ENCODE results near the gene PPM1G.
"Not testable (repeated sequence)": the region's sequence is repeated elsewhere in the genome, so short reads cannot be mapped to it uniquely, and the experiment has no call there.

The PPM1G gene, protein sequence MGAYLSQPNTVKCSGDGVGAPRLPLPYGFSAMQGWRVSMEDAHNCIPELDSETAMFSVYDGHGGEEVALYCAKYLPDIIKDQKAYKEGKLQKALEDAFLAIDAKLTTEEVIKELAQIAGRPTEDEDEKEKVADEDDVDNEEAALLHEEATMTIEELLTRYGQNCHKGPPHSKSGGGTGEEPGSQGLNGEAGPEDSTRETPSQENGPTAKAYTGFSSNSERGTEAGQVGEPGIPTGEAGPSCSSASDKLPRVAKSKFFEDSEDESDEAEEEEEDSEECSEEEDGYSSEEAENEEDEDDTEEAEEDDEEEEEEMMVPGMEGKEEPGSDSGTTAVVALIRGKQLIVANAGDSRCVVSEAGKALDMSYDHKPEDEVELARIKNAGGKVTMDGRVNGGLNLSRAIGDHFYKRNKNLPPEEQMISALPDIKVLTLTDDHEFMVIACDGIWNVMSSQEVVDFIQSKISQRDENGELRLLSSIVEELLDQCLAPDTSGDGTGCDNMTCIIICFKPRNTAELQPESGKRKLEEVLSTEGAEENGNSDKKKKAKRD

DNA sequence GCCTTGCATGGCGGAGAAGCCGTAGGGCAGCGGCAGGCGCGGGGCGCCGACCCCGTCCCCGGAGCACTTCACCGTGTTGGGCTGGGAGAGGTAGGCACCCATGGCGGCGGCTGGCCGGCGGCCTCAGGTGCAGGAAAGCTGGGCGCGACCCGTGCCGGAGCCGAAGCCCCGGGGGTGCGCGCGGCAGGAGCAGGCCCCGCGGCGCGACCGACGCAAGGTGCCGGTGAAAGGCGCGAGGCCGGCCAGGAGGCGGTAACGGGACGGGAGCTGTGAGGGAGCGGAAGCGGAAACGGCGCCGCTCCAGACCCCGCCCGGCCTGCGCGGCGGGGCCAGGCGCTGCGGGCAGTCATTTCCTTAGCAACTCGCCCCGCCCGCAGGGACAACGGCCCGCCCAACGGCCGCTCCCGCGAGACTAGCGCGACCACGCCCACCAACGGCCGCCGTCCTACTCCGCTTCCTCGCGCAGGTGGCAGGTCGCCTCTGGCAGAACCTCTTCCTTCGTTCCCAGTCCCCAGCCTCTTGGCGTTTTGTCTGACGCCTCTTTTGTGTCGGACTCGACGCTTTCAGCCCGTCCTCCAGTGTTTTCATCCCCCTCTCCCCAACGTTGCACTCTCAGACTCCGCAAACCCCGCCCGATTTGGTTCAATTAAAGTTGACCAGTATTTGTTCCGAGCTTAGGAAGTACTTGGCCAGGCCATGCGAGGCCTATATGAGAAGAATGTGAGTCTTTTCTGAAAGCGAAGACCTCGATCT, at the start of gene PPM1G:
TSS of gene PPM1G (minus strand) at position 271 of the 753 bp plus-strand sequence. CDS start at position 102, 169 bp downstream.
- peak; percentile 94 to 95 for DNase-seq (ENCODE audit: low read depth in 2 of 2)

DNA sequence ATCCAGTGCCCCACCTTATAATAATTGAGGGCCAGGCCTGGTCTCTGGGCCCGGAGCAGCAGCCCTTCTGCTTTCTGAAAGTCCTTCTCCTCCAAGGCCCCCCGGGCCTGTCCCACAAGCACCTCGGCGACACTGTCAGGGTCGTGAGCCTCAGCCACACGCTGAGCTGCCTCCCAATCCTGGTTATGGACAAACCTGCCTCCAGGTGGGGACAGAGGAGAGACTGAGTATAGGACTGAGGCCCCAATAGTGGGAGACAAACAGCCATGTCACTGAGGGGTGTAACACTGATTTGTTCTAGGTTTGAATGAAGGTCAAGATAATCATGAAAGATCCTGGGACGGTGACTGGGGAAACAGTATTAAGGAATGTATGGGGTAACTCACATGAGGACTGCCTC, 44.6 kb upstream of the PPM1G start:
- no peak for DNase-seq (ENCODE audit: low read depth in 2 of 2)

DNA sequence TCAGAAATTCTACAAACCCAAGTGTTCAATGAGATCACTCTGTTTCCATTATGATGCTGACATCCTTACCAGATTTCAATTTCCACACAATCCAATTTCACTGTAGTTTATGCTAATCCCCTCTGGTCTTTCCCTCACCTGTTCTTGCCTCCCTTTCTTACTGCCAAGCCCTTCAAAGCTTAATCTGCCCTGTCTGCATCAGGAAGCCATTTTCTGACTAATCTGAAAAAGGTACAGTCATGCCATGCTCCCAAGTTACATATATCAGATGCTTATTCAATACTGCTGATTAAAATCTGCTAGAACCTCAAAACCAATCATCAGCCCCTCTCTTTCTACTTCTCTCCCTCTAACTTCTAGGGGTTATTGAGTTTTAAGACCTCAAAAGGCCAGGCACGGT, 41.7 kb upstream of the PPM1G start:
- no peak for DNase-seq (ENCODE audit: low read depth in 2 of 2)

DNA sequence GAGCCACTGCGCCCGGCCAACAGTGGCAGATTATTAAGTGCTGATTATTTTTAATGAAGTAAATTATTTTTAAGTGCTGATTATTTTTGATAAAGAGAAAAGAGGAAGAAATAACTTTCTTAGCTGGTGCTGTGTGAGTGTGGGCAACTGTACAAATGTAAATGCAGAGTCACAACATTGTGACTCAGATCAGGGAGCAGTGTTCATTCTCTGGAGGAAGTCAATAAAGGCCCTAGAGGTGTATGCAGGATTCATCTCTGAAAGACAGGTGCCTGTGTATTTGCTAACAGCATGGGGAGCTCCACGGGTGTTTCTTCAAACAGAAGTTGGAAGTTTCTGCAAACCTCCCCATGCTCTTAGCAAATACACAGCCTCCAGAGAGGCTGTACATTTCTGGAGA, 39.0 kb upstream of the PPM1G start:
- DNase-seq (ENCODE audit: low read depth in 2 of 2), result no peak

DNA sequence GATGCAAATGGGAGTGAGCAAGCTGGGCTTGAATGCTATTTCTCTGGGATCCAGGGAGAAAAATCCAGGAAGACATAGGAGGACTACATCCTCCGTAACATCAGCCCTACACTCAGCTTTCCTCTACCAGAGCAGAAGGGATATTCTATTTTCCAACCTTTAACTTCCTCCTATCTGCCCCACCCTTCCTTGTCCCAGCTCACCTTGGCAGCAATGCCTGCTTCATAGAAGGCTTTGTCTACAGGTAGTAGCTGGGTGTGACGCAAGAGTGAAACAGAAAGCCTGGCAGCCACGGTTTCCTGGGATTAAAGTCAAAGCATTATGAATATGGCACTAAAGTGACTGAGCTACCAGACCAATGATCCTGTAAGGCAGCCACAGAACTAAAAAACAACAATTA, 36.7 kb upstream of the PPM1G start:
- no peak for DNase-seq (ENCODE audit: low read depth in 2 of 2)

DNA sequence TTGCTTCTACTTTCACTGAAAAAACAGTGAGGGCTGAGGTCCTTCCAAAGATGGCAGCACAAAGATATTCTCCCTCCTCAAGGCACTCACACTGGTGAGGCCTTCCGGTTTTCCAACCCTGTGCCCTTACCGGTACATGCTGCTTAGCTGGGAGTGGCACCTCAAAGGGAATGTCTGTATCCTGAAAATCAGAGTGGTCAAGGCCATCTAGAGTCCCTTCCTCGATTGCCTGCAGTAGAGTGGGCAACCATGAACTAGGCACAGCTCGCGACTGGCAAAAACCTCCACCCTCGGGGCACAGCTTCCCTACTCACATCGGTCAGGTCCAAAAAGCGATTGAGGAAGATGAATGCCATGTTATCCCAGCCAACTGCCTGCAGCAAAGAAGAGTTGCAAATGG, 36.2 kb upstream of the PPM1G start:
- no peak for DNase-seq (ENCODE audit: low read depth in 2 of 2)

DNA sequence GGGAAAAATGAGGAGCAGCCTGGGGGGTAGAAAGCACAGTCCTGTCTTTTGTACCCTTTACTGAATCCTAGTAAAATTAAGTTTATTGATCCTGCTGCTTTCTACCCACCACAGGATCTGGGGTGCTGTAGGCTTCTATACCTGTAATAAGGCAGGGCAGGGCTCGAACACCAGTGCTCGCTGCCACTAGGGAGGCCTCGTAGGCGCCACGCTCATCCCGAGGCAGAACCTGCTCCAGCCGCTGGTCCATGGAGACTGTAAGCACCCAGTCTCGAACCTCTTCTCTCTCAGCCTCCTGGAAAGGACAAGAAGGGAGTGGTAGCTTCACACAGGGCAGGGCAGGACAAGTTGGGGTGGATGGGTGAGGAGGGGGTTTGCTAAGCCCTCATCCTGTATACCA, 35.8 kb upstream of the PPM1G start:
- no peak for DNase-seq (ENCODE audit: low read depth in 2 of 2)

DNA sequence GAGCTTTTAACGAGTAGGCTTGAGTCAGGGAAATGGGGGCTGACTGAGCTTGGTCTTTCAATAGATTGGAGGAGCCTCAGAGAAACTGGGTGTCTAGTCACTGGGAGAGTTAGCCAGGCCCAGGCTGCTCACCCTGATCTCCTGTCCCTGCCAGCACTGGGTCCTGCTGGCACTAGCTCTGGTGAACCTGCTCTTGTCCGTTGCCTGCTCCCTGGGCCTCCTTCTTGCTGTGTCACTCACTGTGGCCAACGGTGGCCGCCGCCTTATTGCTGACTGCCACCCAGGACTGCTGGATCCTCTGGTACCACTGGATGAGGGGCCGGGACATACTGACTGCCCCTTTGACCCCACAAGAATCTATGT, 33.5 kb upstream of the PPM1G start:
- no peak for DNase-seq (ENCODE audit: low read depth in 2 of 2)

DNA sequence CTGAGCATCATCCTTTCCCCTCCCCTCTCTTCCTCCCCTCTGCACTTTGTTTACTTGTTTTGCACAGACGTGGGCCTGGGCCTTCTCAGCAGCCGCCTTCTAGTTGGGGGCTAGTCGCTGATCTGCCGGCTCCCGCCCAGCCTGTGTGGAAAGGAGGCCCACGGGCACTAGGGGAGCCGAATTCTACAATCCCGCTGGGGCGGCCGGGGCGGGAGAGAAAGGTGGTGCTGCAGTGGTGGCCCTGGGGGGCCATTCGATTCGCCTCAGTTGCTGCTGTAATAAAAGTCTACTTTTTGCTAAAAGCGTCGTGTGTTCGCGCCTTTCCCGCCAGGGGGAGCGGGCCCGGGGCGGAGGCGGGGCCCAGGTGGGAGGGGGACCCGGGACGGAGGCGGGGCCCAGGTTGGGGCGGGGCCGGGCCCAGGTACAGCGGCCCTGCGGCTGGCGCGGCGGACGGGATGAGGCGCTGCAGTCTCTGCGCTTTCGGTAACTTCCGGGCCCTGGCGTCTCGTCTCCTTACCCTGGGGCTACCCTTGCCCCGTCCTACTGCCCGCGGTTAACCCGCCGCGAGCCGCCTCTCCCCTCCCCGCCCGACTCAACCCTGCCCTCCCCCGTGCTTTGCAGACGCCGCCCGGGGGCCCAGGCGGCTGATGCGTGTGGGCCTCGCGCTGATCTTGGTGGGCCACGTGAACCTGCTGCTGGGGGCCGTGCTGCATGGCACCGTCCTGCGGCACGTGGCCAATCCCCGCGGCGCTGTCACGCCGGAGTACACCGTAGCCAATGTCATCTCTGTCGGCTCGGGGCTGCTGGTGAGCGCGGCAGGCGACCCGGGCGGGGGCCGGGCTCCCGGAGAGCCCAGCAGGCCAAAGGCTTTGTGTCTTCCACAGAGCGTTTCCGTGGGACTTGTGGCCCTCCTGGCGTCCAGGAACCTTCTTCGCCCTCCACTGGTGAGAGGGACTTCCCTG, 32.8 kb upstream of the PPM1G start, which contains the start of gene KRTCAP3:
TSS of gene KRTCAP3 (plus strand) at position 424 of the 962 bp plus-strand sequence. CDS start at position 456, 32 bp downstream.
- DNase-seq (ENCODE audit: low read depth in 2 of 2), result peak in 1 of 2 donors; percentile 12

DNA sequence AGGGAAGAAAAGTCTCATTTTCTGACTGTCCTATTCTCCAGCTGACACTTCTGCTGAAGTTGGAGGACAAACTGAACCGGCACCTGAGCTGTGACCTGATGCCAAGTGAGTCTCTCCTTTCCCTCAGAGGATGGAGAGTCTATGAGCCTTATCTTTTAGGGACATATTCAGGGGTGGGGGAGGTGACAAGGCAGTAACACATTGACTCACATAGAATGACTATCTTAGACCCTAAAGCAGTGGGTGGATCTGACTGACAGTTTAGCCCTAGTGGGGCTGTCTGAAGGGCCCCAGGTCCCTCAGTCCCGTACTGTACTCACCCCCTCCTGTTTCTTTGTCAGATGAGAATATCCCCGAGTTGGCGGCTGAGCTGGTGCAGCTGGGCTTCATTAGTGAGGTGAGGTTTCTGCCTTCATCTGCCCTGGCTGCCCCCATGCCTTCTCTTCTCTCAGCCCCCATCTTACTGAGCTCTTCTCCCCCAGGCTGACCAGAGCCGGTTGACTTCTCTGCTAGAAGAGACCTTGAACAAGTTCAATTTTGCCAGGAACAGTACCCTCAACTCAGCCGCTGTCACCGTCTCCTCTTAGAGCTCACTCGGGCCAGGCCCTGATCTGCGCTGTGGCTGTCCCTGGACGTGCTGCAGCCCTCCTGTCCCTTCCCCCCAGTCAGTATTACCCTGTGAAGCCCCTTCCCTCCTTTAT, 32.0 kb upstream of the PPM1G start:
- no peak for DNase-seq (ENCODE audit: low read depth in 2 of 2)

DNA sequence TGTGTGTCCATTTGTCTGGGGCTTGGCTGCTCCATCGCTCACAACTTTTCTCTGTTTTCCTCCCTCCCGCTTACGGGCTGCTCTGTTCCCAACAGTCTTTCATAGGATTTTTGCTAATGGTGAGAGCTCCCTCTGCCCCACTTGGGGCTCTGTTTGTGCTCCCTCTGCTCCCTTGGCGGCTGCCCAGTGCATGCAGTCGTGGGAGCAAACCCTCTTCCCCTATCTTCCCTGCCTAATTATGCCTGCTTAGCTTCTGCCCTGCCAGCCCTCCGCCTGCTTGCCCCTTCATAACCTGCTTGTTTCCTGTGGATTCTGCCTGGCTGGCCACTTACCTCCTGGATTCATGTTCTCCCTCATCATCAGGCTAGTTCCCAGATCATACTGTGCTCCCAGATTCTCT, 26.2 kb upstream of the PPM1G start:
- DNase-seq (ENCODE audit: low read depth in 2 of 2), result no peak

DNA sequence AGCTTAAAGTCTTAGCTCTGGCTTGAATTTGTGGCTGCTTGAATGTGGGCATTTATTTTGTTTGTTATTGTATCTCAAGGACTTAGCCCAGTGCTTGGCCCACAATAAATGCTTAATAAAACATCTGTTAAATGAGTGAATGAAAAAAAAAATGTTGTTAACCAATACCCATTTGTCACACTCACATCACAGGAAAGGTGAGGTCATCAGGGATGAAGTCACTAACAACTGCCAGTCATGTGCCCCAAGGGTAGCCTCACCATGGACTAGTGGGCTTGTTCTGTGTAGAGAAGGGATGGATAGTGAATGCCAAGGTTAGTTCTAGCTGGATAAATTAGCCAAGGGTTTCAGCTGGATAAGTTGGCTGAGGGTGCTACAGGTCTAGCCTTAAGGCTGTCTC, 22.0 kb upstream of the PPM1G start:
- peak in 1 of 2 donors; percentile 14 for DNase-seq (ENCODE audit: low read depth in 2 of 2)

DNA sequence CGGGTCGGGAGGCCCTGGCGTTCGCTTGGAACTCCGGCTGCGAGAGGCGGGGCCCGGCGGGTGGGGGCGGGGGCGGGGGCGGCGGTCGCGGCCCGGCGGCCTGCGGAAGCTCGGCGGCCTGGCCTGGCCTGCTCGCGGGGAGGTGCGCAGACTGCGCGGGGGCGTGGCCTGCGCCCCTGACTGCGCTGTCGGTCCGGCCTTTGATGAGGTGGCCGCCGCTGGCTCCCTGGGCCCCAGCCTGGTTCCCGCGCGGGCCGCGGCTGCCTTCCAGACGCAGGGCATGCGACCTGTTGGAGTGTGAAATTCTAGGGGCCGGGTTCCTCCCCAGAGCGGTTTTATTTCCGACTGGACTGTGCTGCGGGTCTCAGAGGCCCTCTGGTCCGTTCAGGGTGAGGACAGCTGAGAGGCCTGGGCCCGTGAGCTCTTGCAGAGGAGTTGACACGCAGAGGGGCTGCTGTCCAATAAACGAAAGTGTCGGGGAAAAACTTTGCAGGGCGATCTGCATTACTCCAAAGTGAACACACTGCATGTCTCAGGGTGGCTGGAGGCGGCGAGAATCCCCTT, 19.7 kb upstream of the PPM1G start:
- peak; percentile 78 to 82 for DNase-seq (ENCODE audit: low read depth in 2 of 2)

DNA sequence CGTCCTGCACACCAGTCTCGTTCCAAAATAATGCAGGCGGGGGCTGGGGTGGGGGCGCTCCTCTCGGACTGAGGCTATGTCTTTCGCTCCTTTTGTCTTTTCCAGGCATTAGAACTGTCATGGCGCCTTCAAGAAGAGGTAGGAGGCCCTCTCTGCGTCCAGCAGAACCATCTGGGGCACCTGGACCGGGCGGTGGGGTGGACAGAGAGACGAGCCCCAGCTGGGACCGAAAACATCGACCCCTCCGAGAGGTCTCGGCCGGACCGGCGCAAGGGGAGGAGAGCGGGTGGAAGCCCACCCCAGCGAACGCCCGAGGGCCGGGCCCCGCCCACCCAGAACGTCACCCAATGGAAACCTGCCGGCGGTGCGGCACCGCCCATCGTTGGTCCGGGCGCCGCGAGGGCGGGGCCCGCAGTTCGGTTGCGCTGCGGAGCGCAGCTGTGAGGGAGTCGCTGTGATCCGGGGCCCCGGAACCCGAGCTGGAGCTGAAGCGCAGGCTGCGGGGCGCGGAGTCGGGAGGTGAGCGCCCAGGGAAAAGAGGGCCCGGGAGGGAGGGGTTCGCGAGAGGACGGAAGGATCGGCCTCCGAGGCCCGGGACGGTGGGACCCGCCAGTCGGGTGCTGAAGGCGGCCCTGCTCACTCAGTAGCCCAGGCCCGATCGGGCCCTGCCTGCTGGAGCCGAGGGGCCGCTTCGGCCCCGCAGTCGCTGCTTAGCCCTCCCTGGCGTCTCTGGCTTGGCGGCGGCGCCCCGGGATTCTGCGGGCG, 19.0 kb upstream of the PPM1G start, which contains the start of gene NRBP1:
TSS of gene NRBP1 (plus strand) at position 419 of the 765 bp plus-strand sequence. CDS start 4,643 bp downstream, outside the sequence.
- peak; percentile 89 for DNase-seq (ENCODE audit: low read depth in 2 of 2)

DNA sequence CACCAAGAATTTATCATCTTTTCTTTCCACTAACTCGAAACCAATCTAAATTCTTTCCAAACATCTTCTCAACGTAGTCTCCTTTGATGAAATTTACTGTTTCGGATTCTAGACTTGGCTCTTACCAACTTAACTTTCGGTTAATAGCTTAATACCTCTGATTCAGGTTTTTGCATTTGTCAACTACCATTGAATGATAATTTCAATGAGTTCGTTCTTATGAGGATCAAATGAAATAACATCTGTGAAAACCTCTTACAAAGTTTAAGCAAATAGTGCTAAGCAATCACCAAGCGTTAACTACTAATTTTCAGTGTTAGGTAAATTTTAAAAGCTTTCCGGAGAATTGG, 18.4 kb upstream of the PPM1G start:
- DNase-seq (ENCODE audit: low read depth in 2 of 2), result no peak

DNA sequence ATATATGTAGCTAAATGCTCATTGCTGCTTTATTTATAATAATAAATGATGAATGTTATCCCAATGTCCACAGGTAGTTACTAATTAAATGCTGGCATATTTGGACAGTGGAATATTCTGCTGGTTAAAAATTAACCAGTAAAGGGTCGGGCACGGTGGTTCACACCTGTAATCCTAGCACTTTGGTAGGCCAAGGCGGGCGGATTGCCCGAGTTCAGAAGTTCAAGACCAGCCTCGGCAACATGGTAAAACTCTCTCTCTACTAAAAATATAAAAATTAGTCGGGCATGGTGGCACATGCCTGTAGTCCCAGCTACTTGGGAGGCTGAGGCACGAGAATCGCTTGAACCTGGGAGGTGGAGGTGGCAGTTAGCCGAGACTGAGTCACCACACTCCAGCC, 15.6 kb upstream of the PPM1G start:
- DNase-seq (ENCODE audit: low read depth in 2 of 2), result not testable (repeated sequence)

DNA sequence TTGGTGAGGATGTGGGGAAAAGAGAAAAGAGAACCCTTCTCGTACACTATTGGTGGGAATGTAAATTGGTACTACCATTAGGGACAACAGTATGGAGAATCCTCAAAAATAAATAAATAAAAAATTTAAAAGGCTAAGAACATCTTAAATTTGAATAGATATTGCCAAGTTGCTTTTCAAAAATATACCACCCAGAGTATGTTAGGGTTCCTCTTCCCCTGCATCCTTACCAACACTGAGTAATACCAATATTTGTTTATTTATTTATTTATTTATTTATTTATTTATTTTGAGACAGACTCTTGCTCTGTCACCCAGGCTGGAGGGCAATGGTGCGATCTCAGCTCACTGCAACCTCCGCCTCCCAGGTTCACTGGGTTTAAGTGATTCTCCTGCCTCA, 13.6 kb upstream of the PPM1G start:
- no peak for DNase-seq (ENCODE audit: low read depth in 2 of 2)

DNA sequence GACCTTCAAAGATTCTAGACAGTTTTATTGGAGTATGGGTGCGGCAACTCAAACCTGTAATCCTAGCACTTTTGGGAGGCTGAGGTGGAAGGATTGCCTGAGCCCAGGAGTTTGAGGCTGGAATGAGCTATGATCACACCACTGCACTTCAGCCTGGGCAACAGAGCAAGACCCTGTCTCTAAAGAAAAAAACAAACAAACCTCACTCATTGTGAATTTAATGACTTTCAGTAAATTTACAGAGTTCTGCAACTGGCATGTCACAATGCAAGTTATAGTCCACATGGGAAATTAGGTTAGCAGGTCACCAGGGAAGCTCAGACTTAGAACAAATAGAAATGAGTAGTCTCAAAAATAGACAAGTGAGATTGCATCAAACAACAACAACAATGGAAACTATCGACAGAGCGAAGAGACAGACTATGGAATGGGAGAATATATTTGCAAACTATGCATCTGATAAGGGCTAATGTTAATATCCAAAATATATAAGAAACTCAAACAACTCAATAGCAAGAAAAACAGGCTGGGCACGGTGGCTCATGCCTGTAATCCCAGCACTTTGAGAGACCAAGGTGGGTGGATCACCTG, 12.4 kb upstream of the PPM1G start:
- DNase-seq (ENCODE audit: low read depth in 2 of 2), result no peak

DNA sequence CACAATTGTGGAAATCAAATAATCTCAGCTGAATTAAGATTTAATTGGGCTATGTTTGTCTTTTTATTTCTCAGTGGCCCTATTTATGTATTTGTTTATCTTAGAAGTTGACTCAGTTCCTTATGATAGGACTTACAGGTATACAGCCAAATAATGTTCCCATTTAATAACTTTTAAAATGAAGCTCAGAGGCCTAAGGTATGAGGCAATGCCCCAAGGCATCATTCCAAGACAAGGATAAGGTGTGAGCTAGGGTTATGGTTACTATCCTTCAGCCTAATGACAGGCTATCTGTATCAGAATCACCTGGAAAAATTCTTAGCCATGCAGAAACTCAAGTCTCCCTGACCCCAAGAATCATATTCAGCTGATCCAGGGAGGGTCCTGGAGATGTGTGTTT, 11.6 kb upstream of the PPM1G start:
- no peak for DNase-seq (ENCODE audit: low read depth in 2 of 2)

Data from stimulated activated CD8-positive, alpha-beta memory T cell treated with anti-CD3 and anti-CD28 coated beads, Interleukin-15, amount 100 ng/mL, for 48 hours (primary cell).